GM12878 (cell line): ENCODE measurements around the gene EYS. TPM values are rescaled to one million over a fixed set of nuclear protein-coding genes. Genes with fewer than 3 reads are reported as not detected.

Source experiments
- ATAC-seq: fragments of 200-7000 bp; cut with Tn5 transposase; 3 replicates; pipeline ENCODE4 v1.9.1; 2020; ENCODE audit warnings: mild to moderate bottlenecking, moderate library complexity
- BruUV-seq: library from RNA; stranded (reverse); fragments of 400-500 nt; replicated peaks from 2 replicates; lab custom pipeline; 2021; lab: Mats Ljungman, UMichigan
- CTCF ChIA-PET: fragments of 300-600 bp; sonication (Branson Sonifier 250); formaldehyde crosslinking; extraction: SDS; loops from one replicate; lab custom pipeline; 2021; ENCODE audit warnings: inconsistent platforms; lab: Yijun Ruan, JAX
- POLR2A ChIA-PET: fragments of 350-600 bp; formaldehyde crosslinking; extraction: SDS; loops from one replicate; lab custom pipeline; 2021; ENCODE audit warnings: inconsistent platforms; lab: Charles Lee
- RAD21 ChIA-PET: fragments of 300-600 bp; sonication (Branson Sonifier 250); formaldehyde crosslinking; loops from one replicate; lab custom pipeline; 2023; ENCODE audit warnings: antibody characterized with exemption; ENCODE audit not compliant: unreplicated experiment; lab: Charles Lee
- SMC1A ChIA-PET: fragments of 300-600 bp; sonication (Branson Sonifier 250); formaldehyde crosslinking; loops from one replicate; lab custom pipeline; 2023; ENCODE audit not compliant: unreplicated experiment, uncharacterized antibody; lab: Charles Lee
- DNase-seq: peaks from one replicate; pipeline ENCODE4 v3.0.0-alpha.2; 2011; ENCODE audit warnings: low read depth, low spot score
- FAIRE-seq: peaks from 3 replicates; lab custom pipeline; 2011; peaks lifted over from hg19 to GRCh38; lab: Jason Lieb, UNC
- H2AFZ ChIP-seq: 2 replicates; pipeline ENCODE4 v1.6.0; 2011; ENCODE audit warnings: low read depth, low read length, control low read depth; ENCODE audit not compliant: control insufficient read depth
- H3K27ac ChIP-seq: 2 replicates; pipeline ENCODE4 v1.5.1; 2011; ENCODE audit warnings: control low read depth; ENCODE audit not compliant: control insufficient read depth, insufficient read depth
- H3K27me3 ChIP-seq, 2 experiments: replicated peaks in 1 of 2; 2 replicates each; pipeline versions ENCODE4 v1.6.0 to v1.6.1; 2011; ENCODE audit warnings: low read length in 1 of 2; ENCODE audit not compliant: control insufficient read depth in 2 of 2, insufficient read depth in 2 of 2
- H3K36me3 ChIP-seq, 2 experiments: 2 replicates each; pipeline ENCODE4 v1.5.1; 2011; ENCODE audit warnings: low read length in 1 of 2; ENCODE audit not compliant: control insufficient read depth in 2 of 2, insufficient read depth in 2 of 2
- H3K4me1 ChIP-seq: 2 replicates; pipeline ENCODE4 v1.6.1; 2011; ENCODE audit warnings: mild to moderate bottlenecking, low read length, moderate library complexity, mixed read lengths; ENCODE audit not compliant: control insufficient read depth, insufficient read depth
- H3K4me2 ChIP-seq: 2 replicates; pipeline ENCODE4 v1.6.0; 2011; ENCODE audit warnings: control low read depth; ENCODE audit not compliant: control insufficient read depth, insufficient read depth
- H3K4me3 ChIP-seq: fragments of 200-600 bp; sonication (generic); 2 replicates; pipeline ENCODE4 v1.5.1; 2016
- H3K79me2 ChIP-seq: 2 replicates; pipeline ENCODE4 v1.6.0; 2011; ENCODE audit warnings: low read length; ENCODE audit not compliant: control insufficient read depth, insufficient read depth
- H3K9ac ChIP-seq: 2 replicates; pipeline ENCODE4 v1.8.0; 2011; ENCODE audit warnings: low read length, control low read depth, mixed read lengths; ENCODE audit not compliant: control insufficient read depth, insufficient read depth
- H3K9me3 ChIP-seq: replicated peaks from 3 replicates; pipeline ENCODE4 v1.5.1; 2011; ENCODE audit warnings: mild to moderate bottlenecking, low read length; ENCODE audit not compliant: control insufficient read depth, insufficient read depth
- H4K20me1 ChIP-seq: 2 replicates; pipeline ENCODE4 v1.6.0; 2011; ENCODE audit not compliant: control insufficient read depth, insufficient read depth
- DPF2 ChIP-seq: fragments of 450-650 bp; IDR thresholded peaks from 2 replicates; pipeline ENCODE4 v1.6.1; 2017; ENCODE audit warnings: mild to moderate bottlenecking
- EED ChIP-seq: sonication (generic); IDR thresholded peaks from 2 replicates; pipeline ENCODE4 v1.6.1; 2016; ENCODE audit warnings: antibody characterized with exemption, low read depth
- EGR1 ChIP-seq, 2 experiments: IDR thresholded peaks; 1 replicate in 1 of 2; 2 replicates in 1 of 2; pipeline ENCODE4 v1.6.1; 2011 to 2012; ENCODE audit warnings: low read depth in 2 of 2, low read length in 2 of 2, borderline replicate concordance in 1 of 2, mild to moderate bottlenecking in 1 of 2, moderate library complexity in 1 of 2
- EP300 ChIP-seq, 2 experiments: fragments of 150-350 bp in 1 of 2; IDR thresholded peaks; 2 replicates each; pipeline ENCODE4 v1.6.1; 2011 to 2012; ENCODE audit warnings: low read depth in 2 of 2, low read length in 2 of 2, borderline replicate concordance in 1 of 2, improper control_type of control experiment in 1 of 2, inconsistent platforms in 1 of 2; ENCODE audit not compliant: control insufficient read depth in 1 of 2
- EZH2 ChIP-seq: IDR thresholded peaks from 2 replicates; pipeline ENCODE4 v1.6.1; 2012; ENCODE audit warnings: low read depth, mild to moderate bottlenecking, control low read depth, inconsistent platforms, low read length, borderline replicate concordance; ENCODE audit not compliant: control insufficient read depth
- FOXM1 ChIP-seq: IDR thresholded peaks from 2 replicates; pipeline ENCODE4 v1.6.1; 2012; ENCODE audit warnings: low read depth, mild to moderate bottlenecking, inconsistent platforms, low read length, moderate library complexity
- NFIC ChIP-seq: IDR thresholded peaks from 2 replicates; pipeline ENCODE4 v1.6.1; 2012; ENCODE audit warnings: low read depth, mild to moderate bottlenecking, inconsistent platforms, low read length, moderate library complexity
- NRF1 ChIP-seq: conservative IDR thresholded peaks from 2 replicates; pipeline ENCODE4 v1.6.1; 2011; ENCODE audit warnings: mild to moderate bottlenecking, low read depth, low read length, improper control_type of control experiment
- PAX5 ChIP-seq: IDR thresholded peaks from 2 replicates; pipeline ENCODE4 v1.6.1; 2011; ENCODE audit warnings: low read depth, low read length, borderline replicate concordance
- RUNX3 ChIP-seq: IDR thresholded peaks from 2 replicates; pipeline ENCODE4 v1.6.1; 2012; ENCODE audit warnings: low read length, inconsistent platforms
- SMARCA5 ChIP-seq: fragments of 450-650 bp; IDR thresholded peaks from 2 replicates; pipeline ENCODE4 v1.6.1; 2017; ENCODE audit warnings: mild to moderate bottlenecking
- WGBS: methylation state at CpG from one replicate; pipeline ENCODE4 v1.1.6; 2016; ENCODE audit warnings: low lambda C conversion rate; ENCODE audit not compliant: insufficient replicate concordance, insufficient coverage; ENCODE audit errors: missing lambda C conversion rate; 5-methylcytosine and 5-hydroxymethylcytosine counted together
- in situ Hi-C: fragments of 300-500 bp; cut with MboI; formaldehyde crosslinking; loops from 9 replicates; pipeline ENCODE4 v1.14.3; 2018; ENCODE audit warnings: mixed read lengths
- intact Hi-C: fragments of 100-400 bp; cut with micrococcal nuclease; formaldehyde crosslinking; loops from one replicate; pipeline ENCODE4 v1.14.2; 2022; ENCODE audit not compliant: unreplicated experiment
- polyA plus RNA-seq, 11 experiments: library from polyadenylated mRNA; depleted of rRNA in 4 of 11; unstranded in 6 of 11; stranded (reverse) in 5 of 11; fragments of >200 nt; fragmentation: Nextera tagmentation in 4 of 11; fragmentation: Illumina TruSeq in 1 of 11; extraction: Ambion mirVana in 4 of 11; extraction: Trizol in 1 of 11; gene quantifications; 1 replicate in 1 of 11; 2 replicates in 10 of 11; pipeline versions ENCODE4 v1.2.1 to v1.2.3, GENCODE V29; 2011 to 2016; ENCODE audit warnings: inconsistent platforms in 2 of 11, missing spikeins in 2 of 11, low read depth in 1 of 11
- total RNA-seq, 4 experiments: library from RNA; depleted of rRNA in 3 of 4; stranded (reverse); fragments of >200 nt in 3 of 4; fragmentation: Illumina TruSeq in 1 of 4; extraction: Trizol in 1 of 4; gene quantifications; 2 replicates each; pipeline versions ENCODE4 v1.2.1 to v1.2.3, GENCODE V29; 2013 to 2021
- TF ChIP-seq, protein P1 (sequence below): fragments of 450-650 bp; IDR thresholded peaks from 2 replicates; pipeline ENCODE4 v1.6.1; 2016; ENCODE audit warnings: mild to moderate bottlenecking
- TF ChIP-seq, protein P2 (sequence below): fragments of 450-650 bp; IDR thresholded peaks from 2 replicates; pipeline ENCODE4 v1.6.1; 2017; ENCODE audit warnings: low read depth, mild to moderate bottlenecking, moderate library complexity
- TF ChIP-seq, protein P3 (sequence below): fragments of 450-650 bp; IDR thresholded peaks from 2 replicates; pipeline ENCODE4 v1.6.1; 2017; ENCODE audit warnings: mild to moderate bottlenecking
- TF ChIP-seq, protein P4 (sequence below): IDR thresholded peaks from 2 replicates; pipeline ENCODE4 v1.6.1; 2011; ENCODE audit warnings: mild to moderate bottlenecking, low read depth, low read length, moderate library complexity; ENCODE audit not compliant: insufficient replicate concordance

EYS gene
- total and polyA plus RNA-seq, 10 of the 15 experiments (the other 5 are each of a cell fraction or from before 2014, with no cell fraction given), result under 0.01 to 0.14 (median 0.02) TPM; not detected in 1

DNA sequence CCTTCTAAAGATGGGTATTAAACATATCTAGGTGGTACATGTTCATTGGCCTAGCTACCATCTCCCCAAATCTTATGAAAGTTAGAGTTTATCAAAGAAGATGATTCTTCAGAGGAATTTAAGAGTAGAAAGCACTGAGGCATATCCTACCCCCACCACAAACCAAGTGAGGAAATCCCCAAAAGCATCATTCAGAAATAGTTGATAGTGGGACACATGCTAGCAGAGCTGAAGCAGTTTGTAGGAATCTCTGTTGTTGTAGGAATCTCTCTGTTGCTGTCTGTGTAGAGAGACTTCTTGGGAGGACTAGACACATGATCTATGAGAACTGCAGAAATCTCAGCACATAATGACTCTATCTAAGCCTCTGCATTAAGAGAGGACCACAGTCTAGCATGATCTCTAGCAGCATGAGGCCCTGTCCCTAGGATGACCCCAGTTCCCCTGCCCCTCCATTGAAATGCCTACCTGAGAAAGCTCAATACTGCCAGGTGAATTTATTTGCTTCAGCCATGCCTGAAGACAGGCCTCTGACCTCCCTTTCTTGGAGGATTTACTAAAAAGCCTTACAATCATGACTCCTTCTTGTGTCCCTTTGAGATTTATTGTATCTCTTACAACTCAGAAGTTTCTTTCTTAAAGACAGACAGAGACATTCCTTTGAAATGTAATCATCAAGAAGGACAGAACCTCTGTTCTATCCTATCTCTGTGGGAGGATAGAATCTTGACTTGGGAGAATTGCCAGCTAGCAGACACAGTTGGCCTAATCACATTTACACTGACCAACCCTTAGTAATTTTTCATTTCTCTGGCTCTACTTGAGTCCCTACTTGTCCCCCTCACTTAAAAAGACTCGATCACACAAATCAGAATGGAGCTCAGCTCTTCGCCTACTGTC is 1489.1 kb downstream of the EYS start:
- no peak overlapping the region for H3K4me3 ChIP-seq
- peak; percentile 38 for DNase-seq
- H3K9ac ChIP-seq, result no peak overlapping the region
- H4K20me1 ChIP-seq, result no peaks in the 10 kb centered on the region
- H3K4me1 ChIP-seq, result peaks cover 8% of the 10 kb centered on the region
- intact Hi-C loops, result no loop called here
- H3K9me3 ChIP-seq, result no peaks in the 10 kb centered on the region
- peak overlapping the region; percentile 48; the same call in 1 of the 2 replicates for H3K4me2 ChIP-seq
- peak overlapping the region; percentile 51 for H2AFZ ChIP-seq
- FAIRE-seq, result no peak
- H3K27ac ChIP-seq, result peak overlapping the region; percentile 18; the same call in 1 of the 2 replicates
- WGBS, result 20% methylated on average over 2 of the region's 2 CpGs
- CTCF ChIA-PET, result interaction anchor here (0.6 to 1.1 kb wide), 2 partner anchors 38 to 765 kb away, joined by 3 to 4 read pairs; no protein-coding TSS in a partner anchor
- SMC1A ChIA-PET, result interaction anchor here (0.7 to 3.0 kb wide), 2 partner anchors 10 to 48 kb away, joined by 3 to 10 read pairs; no protein-coding TSS in a partner anchor
- H3K79me2 ChIP-seq, result no peaks in the 10 kb centered on the region
- no peaks in the 10 kb centered on the region for H3K36me3 ChIP-seq
- no peaks in the 10 kb centered on the region for H3K27me3 ChIP-seq
- 0 out of 2 replicates have a peak, but pooled peaks have one; percentile 19 for TF ChIP-seq DPF2
- no peak for TF ChIP-seq EGR1 (IDR thresholded peaks at IDR 0.05; ENCODE audit: borderline replicate concordance in 1 of 2, low read depth in 2 of 2, low read length in 2 of 2)
- TF ChIP-seq NFIC, result 0 out of 2 replicates have a peak, but pooled peaks have one; percentile 36
- TF ChIP-seq, protein P1, sequence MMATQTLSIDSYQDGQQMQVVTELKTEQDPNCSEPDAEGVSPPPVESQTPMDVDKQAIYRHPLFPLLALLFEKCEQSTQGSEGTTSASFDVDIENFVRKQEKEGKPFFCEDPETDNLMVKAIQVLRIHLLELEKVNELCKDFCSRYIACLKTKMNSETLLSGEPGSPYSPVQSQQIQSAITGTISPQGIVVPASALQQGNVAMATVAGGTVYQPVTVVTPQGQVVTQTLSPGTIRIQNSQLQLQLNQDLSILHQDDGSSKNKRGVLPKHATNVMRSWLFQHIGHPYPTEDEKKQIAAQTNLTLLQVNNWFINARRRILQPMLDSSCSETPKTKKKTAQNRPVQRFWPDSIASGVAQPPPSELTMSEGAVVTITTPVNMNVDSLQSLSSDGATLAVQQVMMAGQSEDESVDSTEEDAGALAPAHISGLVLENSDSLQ, result no peak
- TF ChIP-seq, protein P2, sequence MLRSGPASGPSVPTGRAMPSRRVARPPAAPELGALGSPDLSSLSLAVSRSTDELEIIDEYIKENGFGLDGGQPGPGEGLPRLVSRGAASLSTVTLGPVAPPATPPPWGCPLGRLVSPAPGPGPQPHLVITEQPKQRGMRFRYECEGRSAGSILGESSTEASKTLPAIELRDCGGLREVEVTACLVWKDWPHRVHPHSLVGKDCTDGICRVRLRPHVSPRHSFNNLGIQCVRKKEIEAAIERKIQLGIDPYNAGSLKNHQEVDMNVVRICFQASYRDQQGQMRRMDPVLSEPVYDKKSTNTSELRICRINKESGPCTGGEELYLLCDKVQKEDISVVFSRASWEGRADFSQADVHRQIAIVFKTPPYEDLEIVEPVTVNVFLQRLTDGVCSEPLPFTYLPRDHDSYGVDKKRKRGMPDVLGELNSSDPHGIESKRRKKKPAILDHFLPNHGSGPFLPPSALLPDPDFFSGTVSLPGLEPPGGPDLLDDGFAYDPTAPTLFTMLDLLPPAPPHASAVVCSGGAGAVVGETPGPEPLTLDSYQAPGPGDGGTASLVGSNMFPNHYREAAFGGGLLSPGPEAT, result peak; percentile 20; the same call in 1 of the 2 replicates
- no peak for TF ChIP-seq EZH2
- TF ChIP-seq PAX5, result no peak; the same call in 1 of the 2 replicates
- TF ChIP-seq, protein P3, sequence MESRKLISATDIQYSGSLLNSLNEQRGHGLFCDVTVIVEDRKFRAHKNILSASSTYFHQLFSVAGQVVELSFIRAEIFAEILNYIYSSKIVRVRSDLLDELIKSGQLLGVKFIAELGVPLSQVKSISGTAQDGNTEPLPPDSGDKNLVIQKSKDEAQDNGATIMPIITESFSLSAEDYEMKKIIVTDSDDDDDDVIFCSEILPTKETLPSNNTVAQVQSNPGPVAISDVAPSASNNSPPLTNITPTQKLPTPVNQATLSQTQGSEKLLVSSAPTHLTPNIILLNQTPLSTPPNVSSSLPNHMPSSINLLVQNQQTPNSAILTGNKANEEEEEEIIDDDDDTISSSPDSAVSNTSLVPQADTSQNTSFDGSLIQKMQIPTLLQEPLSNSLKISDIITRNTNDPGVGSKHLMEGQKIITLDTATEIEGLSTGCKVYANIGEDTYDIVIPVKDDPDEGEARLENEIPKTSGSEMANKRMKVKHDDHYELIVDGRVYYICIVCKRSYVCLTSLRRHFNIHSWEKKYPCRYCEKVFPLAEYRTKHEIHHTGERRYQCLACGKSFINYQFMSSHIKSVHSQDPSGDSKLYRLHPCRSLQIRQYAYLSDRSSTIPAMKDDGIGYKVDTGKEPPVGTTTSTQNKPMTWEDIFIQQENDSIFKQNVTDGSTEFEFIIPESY, result no peak
- no peak for TF ChIP-seq SMARCA5
- TF ChIP-seq NRF1, result no peak
- peak; percentile 84 for TF ChIP-seq RUNX3
- TF ChIP-seq, protein P4, sequence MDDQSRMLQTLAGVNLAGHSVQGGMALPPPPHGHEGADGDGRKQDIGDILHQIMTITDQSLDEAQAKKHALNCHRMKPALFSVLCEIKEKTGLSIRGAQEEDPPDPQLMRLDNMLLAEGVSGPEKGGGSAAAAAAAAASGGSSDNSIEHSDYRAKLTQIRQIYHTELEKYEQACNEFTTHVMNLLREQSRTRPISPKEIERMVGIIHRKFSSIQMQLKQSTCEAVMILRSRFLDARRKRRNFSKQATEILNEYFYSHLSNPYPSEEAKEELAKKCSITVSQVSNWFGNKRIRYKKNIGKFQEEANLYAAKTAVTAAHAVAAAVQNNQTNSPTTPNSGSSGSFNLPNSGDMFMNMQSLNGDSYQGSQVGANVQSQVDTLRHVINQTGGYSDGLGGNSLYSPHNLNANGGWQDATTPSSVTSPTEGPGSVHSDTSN, result no peak
- peak; percentile 54; the same call in 1 of the 2 replicates for TF ChIP-seq EED
- peak; percentile 26; the same call in 1 of the 2 replicates for TF ChIP-seq FOXM1
- TF ChIP-seq EP300 (IDR thresholded peaks at IDR 0.05; ENCODE audit: borderline replicate concordance in 1 of 2, control insufficient read depth in 1 of 2, low read depth in 2 of 2, low read length in 2 of 2), result peak in 1 of 2 experiments; percentile 11; a peak in 1 of 4 replicates
- ATAC-seq, result peak; percentile 91
- in situ Hi-C loops, result no loop called here
- RAD21 ChIA-PET, result interaction anchor here (0.7 to 0.9 kb wide), 2 partner anchors 35 to 1920 kb away, joined by 3 read pairs; no protein-coding TSS in a partner anchor
- BruUV-seq, result no TSS peak
- POLR2A ChIA-PET, result interaction anchor here (1.5 kb wide), 1 partner anchor 45 kb away, joined by 3 read pairs; no protein-coding TSS in a partner anchor
